IMR-90 (cell line): ENCODE results near the gene IL34.

Source experiments
- BHLHE40 ChIP-seq: fragments of 150-350 bp; IDR thresholded peaks from 2 replicates; pipeline ENCODE4 v1.6.1; 2016; ENCODE audit warnings: mild to moderate bottlenecking, low read depth, low read length
- CTCF ChIP-seq: conservative IDR thresholded peaks from 2 replicates; pipeline ENCODE4 v1.5.1; 2012; ENCODE audit warnings: mild to moderate bottlenecking, low read depth, low read length, improper control_type of control experiment
- ELK1 ChIP-seq: fragments of 150-350 bp; IDR thresholded peaks from 2 replicates; pipeline ENCODE4 v1.6.1; 2016; ENCODE audit warnings: low read depth, mild to moderate bottlenecking, low read length, moderate library complexity, borderline replicate concordance
- MAFK ChIP-seq: IDR thresholded peaks from 2 replicates; pipeline ENCODE4 v1.6.1; 2012; ENCODE audit warnings: low read depth, low read length, improper control_type of control experiment
- MAZ ChIP-seq: IDR thresholded peaks from 2 replicates; pipeline ENCODE4 v1.6.1; 2012; ENCODE audit warnings: low read depth, mild to moderate bottlenecking, low read length, improper control_type of control experiment, moderate library complexity, borderline replicate concordance
- MXI1 ChIP-seq: IDR thresholded peaks from 2 replicates; pipeline ENCODE4 v1.6.1; 2012; ENCODE audit warnings: low read depth, mild to moderate bottlenecking, low read length, moderate library complexity, borderline replicate concordance
- NFE2L2 ChIP-seq: fragments of 150-350 bp; IDR thresholded peaks from 2 replicates; pipeline ENCODE4 v1.6.1; 2016; ENCODE audit warnings: low read depth, mild to moderate bottlenecking, low read length
- POLR2A ChIP-seq: IDR thresholded peaks from 2 replicates; pipeline ENCODE4 v1.6.1; 2012; ENCODE audit warnings: mild to moderate bottlenecking, low read depth, low read length
- RAD21 ChIP-seq: IDR thresholded peaks from 2 replicates; pipeline ENCODE4 v1.6.1; 2012; ENCODE audit warnings: low read length, improper control_type of control experiment
- RCOR1 ChIP-seq: IDR thresholded peaks from 2 replicates; pipeline ENCODE4 v1.6.1; 2012; ENCODE audit warnings: mild to moderate bottlenecking, low read length, improper control_type of control experiment; ENCODE audit not compliant: insufficient replicate concordance
- RFX5 ChIP-seq: IDR thresholded peaks from 2 replicates; pipeline ENCODE4 v1.8.0; 2012; ENCODE audit warnings: low read depth, mild to moderate bottlenecking, low read length, moderate library complexity
- SMC3 ChIP-seq: fragments of 150-350 bp; IDR thresholded peaks from 2 replicates; pipeline ENCODE4 v1.6.1; 2016; ENCODE audit warnings: low read depth, mild to moderate bottlenecking, antibody characterized with exemption, low read length, moderate library complexity
- USF2 ChIP-seq: fragments of 150-350 bp; IDR thresholded peaks from 2 replicates; pipeline ENCODE4 v1.6.1; 2017; ENCODE audit warnings: mild to moderate bottlenecking, antibody characterized with exemption, low read length, low read depth

GRCh38 chr16:70665806-70666735 is 19.7 kb downstream of the IL34 start:
- no peak for TF ChIP-seq POLR2A
- TF ChIP-seq CTCF = no peak
- no peak for TF ChIP-seq RAD21
- TF ChIP-seq SMC3 = no peak
- TF ChIP-seq RCOR1 = no peak
- TF ChIP-seq RFX5 = no peak
- TF ChIP-seq BHLHE40 = no peak
- no peak for TF ChIP-seq USF2
- no peak for TF ChIP-seq MAZ
- no peak for TF ChIP-seq NFE2L2
- TF ChIP-seq ELK1 = no peak
- no peak for TF ChIP-seq MXI1
- TF ChIP-seq MAFK = no peak
